ENCODE measurements around the gene CXCL17.

The CXCL17 gene

DNA sequence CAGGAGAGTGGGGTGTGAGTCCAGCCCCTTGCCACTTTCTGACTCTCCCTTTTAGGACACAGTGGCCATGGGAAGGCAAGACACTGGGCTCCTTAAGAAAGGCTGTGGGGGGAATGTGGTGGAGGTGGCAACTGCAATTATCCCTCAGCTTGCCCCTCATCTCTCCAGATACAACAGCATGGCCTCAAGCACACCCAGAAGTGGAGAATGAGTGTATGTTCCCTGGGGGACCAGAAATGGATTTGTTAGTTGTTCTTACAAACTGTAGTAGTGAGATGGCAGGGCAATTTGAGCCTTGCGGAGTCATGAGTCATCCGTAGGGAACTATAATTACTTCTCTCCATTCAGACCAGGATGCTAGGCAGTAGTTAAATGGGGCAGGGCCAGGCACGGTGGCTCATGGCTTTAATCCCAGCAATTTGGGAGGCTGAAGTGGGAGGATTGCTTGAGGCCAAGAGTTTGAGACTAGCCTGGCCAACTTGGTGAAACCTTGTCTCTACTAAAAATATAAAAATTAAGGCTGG lies 25.6 kb upstream of the CXCL17 start:
- Histone ChIP-seq H2BK120ac (ENCODE audit: insufficient read depth, low read length, poor library complexity) (no peak overlapping the region), H3K4me3 (ENCODE audit: low read depth, low read length) (no peak overlapping the region), H3K4ac (ENCODE audit: low read depth, low read length) (no peak overlapping the region), H4K91ac (ENCODE audit: low read depth, low read length) (no peak overlapping the region), H3K4me2 (ENCODE audit: low read length) (no peak overlapping the region), H4K8ac (ENCODE audit: low read depth, low read length) (no peak overlapping the region), H2BK12ac (ENCODE audit: low read length) (no peak overlapping the region), H3K27ac (ENCODE audit: low read depth, low read length) (peak overlapping the region; percentile 29), H2BK5ac (ENCODE audit: low read depth, low read length, poor library complexity) (peak overlapping the region; percentile 14), H3K18ac (ENCODE audit: low read length) (no peak overlapping the region), H3K27me3 (ENCODE audit: insufficient read depth, low read length) (peaks cover 2% of the 10 kb centered on the region), H3K14ac (ENCODE audit: low read length) (no peak overlapping the region), H4K12ac (ENCODE audit: low read depth, low read length) (no peak overlapping the region), H2AFZ (ENCODE audit: insufficient read depth, low read length, poor library complexity) (no peak overlapping the region), H2AK5ac (ENCODE audit: low read length) (no peak overlapping the region), H3K23ac (ENCODE audit: low read length) (no peak overlapping the region), H3K36me3 (ENCODE audit: control insufficient read depth in 1 of 2, insufficient read depth in 2 of 2, low read length in 2 of 2) (no peaks in the 10 kb centered on the region), H3K9ac (ENCODE audit: low read length) (no peak overlapping the region), H3K9me3 (ENCODE audit: insufficient read depth, low read depth, low read length) (no peaks in the 10 kb centered on the region), H3K79me2 (ENCODE audit: control insufficient read depth, insufficient read depth, low read length, poor library complexity) (no peaks in the 10 kb centered on the region), H3K4me1 (ENCODE audit: control insufficient read depth in 1 of 2, insufficient read depth in 2 of 2, low read length in 2 of 2) (peaks cover 3 to 8% of the 10 kb centered on the region in 2 experiments), H3K79me1 (ENCODE audit: low read length) (peaks cover 2% of the 10 kb centered on the region)
- WGBS (ENCODE audit: extremely low coverage, insufficient coverage, insufficient read length), result no CpG with 5 or more reads among the region's 3 CpGs
- peak; percentile 65 to 86 for DNase-seq

DNA sequence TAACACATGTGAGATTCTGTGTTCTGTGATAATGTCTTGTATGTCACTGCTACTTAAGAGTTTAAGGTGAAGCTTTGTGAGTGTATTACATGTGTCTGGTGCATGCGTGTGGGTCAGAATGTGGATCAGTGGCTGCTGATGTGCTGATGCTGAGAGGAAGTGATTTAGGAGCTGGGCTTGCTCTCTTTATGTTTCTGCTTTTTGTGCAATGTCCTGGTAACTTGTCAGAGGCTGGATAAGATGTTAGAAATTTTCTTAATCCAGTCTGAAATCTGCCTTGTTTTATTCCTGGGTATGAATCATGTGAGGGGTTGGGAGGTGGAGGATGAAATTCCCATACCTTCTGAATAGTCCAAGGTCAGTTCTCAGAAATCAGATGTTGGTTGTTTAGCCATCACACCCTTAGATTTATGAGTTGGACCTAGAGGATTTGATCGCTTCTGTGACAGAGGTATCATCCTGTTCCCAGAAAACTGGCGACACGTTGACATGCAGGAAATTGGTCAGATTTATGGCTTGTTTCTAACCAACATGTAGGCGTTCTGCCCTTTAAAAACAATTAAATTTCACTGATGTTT lies 24.5 kb upstream of the CXCL17 start:
- Histone ChIP-seq H3K9ac (ENCODE audit: low read length) (no peak overlapping the region), H4K12ac (ENCODE audit: low read depth, low read length) (no peak overlapping the region), H3K4me1 (ENCODE audit: control insufficient read depth in 1 of 2, insufficient read depth in 2 of 2, low read length in 2 of 2) (peaks cover 3 to 8% of the 10 kb centered on the region in 2 experiments), H3K36me3 (ENCODE audit: control insufficient read depth in 1 of 2, insufficient read depth in 2 of 2, low read length in 2 of 2) (no peaks in the 10 kb centered on the region), H3K4me3 (ENCODE audit: low read depth, low read length) (no peak overlapping the region), H3K27ac (ENCODE audit: low read depth, low read length) (no peak overlapping the region), H2BK12ac (ENCODE audit: low read length) (no peak overlapping the region), H3K79me2 (ENCODE audit: control insufficient read depth, insufficient read depth, low read length, poor library complexity) (no peaks in the 10 kb centered on the region), H3K4ac (ENCODE audit: low read depth, low read length) (no peak overlapping the region), H2BK5ac (ENCODE audit: low read depth, low read length, poor library complexity) (no peak overlapping the region), H3K4me2 (ENCODE audit: low read length) (no peak overlapping the region), H4K91ac (ENCODE audit: low read depth, low read length) (no peak overlapping the region), H2AFZ (ENCODE audit: insufficient read depth, low read length, poor library complexity) (no peak overlapping the region), H3K79me1 (ENCODE audit: low read length) (peaks cover 2% of the 10 kb centered on the region), H2AK5ac (ENCODE audit: low read length) (no peak overlapping the region), H3K9me3 (ENCODE audit: insufficient read depth, low read depth, low read length) (no peaks in the 10 kb centered on the region), H3K23ac (ENCODE audit: low read length) (no peak overlapping the region), H3K14ac (ENCODE audit: low read length) (no peak overlapping the region), H3K27me3 (ENCODE audit: insufficient read depth, low read length) (peaks cover 2% of the 10 kb centered on the region), H3K18ac (ENCODE audit: low read length) (no peak overlapping the region), H2BK120ac (ENCODE audit: insufficient read depth, low read length, poor library complexity) (no peak overlapping the region), H4K8ac (ENCODE audit: low read depth, low read length) (no peak overlapping the region)
- WGBS (ENCODE audit: extremely low coverage, insufficient coverage, insufficient read length), result no CpG with 5 or more reads among the region's 5 CpGs
- DNase-seq, result no peak

DNA sequence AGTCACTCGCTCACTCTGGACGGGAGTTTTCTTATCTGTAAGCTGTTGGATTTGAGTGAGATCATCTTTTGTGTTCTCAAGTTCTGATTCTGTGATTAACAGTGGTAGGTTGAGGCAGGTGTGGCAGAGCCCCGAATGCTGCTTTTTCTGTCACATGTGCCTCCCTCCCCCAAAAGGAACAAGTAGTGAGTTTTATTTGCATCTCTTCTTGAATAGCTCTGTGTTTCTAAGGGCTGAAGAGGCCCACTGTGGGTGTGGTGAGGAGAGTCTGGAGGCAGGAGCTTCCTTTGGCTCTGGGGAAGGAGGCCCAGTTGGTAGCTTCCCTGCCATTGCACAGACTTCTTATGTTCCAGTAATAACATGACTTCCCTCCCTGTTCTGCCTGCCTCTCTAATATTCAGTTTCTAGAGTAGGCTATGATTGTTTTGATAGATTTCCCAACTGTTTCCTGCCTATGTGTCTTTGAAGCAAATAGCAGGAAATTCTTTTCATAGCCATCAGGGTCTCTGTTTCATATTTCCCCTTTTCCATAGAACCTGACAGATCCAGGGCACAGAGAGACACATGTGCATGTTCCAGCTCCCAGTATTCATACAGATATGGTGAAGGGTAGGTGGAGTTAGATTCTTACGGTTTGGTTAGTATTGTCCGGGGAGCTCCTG lies 23.9 kb upstream of the CXCL17 start:
- Histone ChIP-seq H3K18ac (ENCODE audit: low read length) (no peak overlapping the region), H4K91ac (ENCODE audit: low read depth, low read length) (no peak overlapping the region), H2AK5ac (ENCODE audit: low read length) (no peak overlapping the region), H3K4me3 (ENCODE audit: low read depth, low read length) (no peak overlapping the region), H3K36me3 (ENCODE audit: control insufficient read depth in 1 of 2, insufficient read depth in 2 of 2, low read length in 2 of 2) (no peaks in the 10 kb centered on the region), H3K79me2 (ENCODE audit: control insufficient read depth, insufficient read depth, low read length, poor library complexity) (no peaks in the 10 kb centered on the region), H3K27ac (ENCODE audit: low read depth, low read length) (no peak overlapping the region), H2BK120ac (ENCODE audit: insufficient read depth, low read length, poor library complexity) (no peak overlapping the region), H3K79me1 (ENCODE audit: low read length) (peaks cover 2% of the 10 kb centered on the region), H2BK12ac (ENCODE audit: low read length) (no peak overlapping the region), H2AFZ (ENCODE audit: insufficient read depth, low read length, poor library complexity) (no peak overlapping the region), H4K8ac (ENCODE audit: low read depth, low read length) (no peak overlapping the region), H2BK5ac (ENCODE audit: low read depth, low read length, poor library complexity) (no peak overlapping the region), H3K14ac (ENCODE audit: low read length) (no peak overlapping the region), H3K4me2 (ENCODE audit: low read length) (no peak overlapping the region), H3K23ac (ENCODE audit: low read length) (no peak overlapping the region), H3K4ac (ENCODE audit: low read depth, low read length) (no peak overlapping the region), H4K12ac (ENCODE audit: low read depth, low read length) (no peak overlapping the region), H3K9me3 (ENCODE audit: insufficient read depth, low read depth, low read length) (no peaks in the 10 kb centered on the region), H3K4me1 (ENCODE audit: control insufficient read depth in 1 of 2, insufficient read depth in 2 of 2, low read length in 2 of 2) (peaks cover 3 to 8% of the 10 kb centered on the region in 2 experiments), H3K27me3 (ENCODE audit: insufficient read depth, low read length) (peaks cover 2% of the 10 kb centered on the region), H3K9ac (ENCODE audit: low read length) (no peak overlapping the region)
- DNase-seq, result no peak
- WGBS (ENCODE audit: extremely low coverage, insufficient coverage, insufficient read length), result no CpG with 5 or more reads among the region's 5 CpGs

DNA sequence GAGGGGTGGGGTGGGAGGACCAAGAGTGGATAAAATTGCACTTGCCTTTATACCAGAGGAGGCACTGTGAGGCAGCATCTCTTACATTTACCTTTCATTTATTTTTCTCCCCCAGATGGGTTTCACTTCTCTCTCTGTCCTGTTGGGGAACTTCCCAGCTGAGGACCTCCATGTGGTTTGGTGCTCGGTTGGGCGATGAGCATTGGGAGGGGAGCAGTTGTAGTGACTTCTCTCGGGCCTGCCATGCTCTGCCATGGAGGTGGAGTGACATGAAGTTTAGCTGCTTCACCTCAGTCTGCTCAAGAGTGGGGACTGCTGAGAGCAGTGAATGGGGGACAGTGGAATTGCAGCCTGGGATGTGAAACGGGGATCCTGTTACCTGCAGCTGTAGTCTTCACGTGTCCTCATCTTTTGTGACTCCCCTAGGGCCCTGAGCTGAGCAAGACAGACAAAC lies 23.1 kb upstream of the CXCL17 start:
- Histone ChIP-seq H3K27ac (ENCODE audit: low read depth, low read length) (no peak overlapping the region), H3K4me1 (ENCODE audit: control insufficient read depth in 1 of 2, insufficient read depth in 2 of 2, low read length in 2 of 2) (peaks cover 3 to 8% of the 10 kb centered on the region in 2 experiments), H3K79me2 (ENCODE audit: control insufficient read depth, insufficient read depth, low read length, poor library complexity) (no peaks in the 10 kb centered on the region), H3K4me3 (ENCODE audit: low read depth, low read length) (no peak overlapping the region), H3K79me1 (ENCODE audit: low read length) (peaks cover 2% of the 10 kb centered on the region), H3K4ac (ENCODE audit: low read depth, low read length) (no peak overlapping the region), H3K18ac (ENCODE audit: low read length) (no peak overlapping the region), H3K27me3 (ENCODE audit: insufficient read depth, low read length) (peaks cover 2% of the 10 kb centered on the region), H3K9me3 (ENCODE audit: insufficient read depth, low read depth, low read length) (no peaks in the 10 kb centered on the region), H3K36me3 (ENCODE audit: control insufficient read depth in 1 of 2, insufficient read depth in 2 of 2, low read length in 2 of 2) (no peaks in the 10 kb centered on the region), H2AFZ (ENCODE audit: insufficient read depth, low read length, poor library complexity) (no peak overlapping the region), H3K4me2 (ENCODE audit: low read length) (no peak overlapping the region), H2BK5ac (ENCODE audit: low read depth, low read length, poor library complexity) (no peak overlapping the region), H3K23ac (ENCODE audit: low read length) (no peak overlapping the region), H2BK12ac (ENCODE audit: low read length) (no peak overlapping the region), H4K8ac (ENCODE audit: low read depth, low read length) (no peak overlapping the region), H3K14ac (ENCODE audit: low read length) (no peak overlapping the region), H4K91ac (ENCODE audit: low read depth, low read length) (no peak overlapping the region), H4K12ac (ENCODE audit: low read depth, low read length) (no peak overlapping the region), H3K9ac (ENCODE audit: low read length) (no peak overlapping the region), H2BK120ac (ENCODE audit: insufficient read depth, low read length, poor library complexity) (no peak overlapping the region), H2AK5ac (ENCODE audit: low read length) (no peak overlapping the region)
- no CpG with 5 or more reads among the region's 5 CpGs for WGBS (ENCODE audit: extremely low coverage, insufficient coverage, insufficient read length)
- DNase-seq, result no peak
